SK-N-SH treated with all-trans-retinoic acid at 6 μM for 48 hours (cell line): ENCODE data around the gene DYNLT2.

Experiments used
- ATAC-seq: fragments of 200-7000 bp; cut with Tn5 transposase; 3 replicates; pipeline ENCODE4 v1.9.1; 2020; ENCODE audit warnings: mild to moderate bottlenecking, moderate library complexity
- ARNTL ChIP-seq: fragments of 450-650 bp; formaldehyde crosslinking; IDR thresholded peaks from 2 replicates; pipeline ENCODE4 v1.5.0; 2020; ENCODE audit warnings: low read depth, mild to moderate bottlenecking, moderate library complexity, borderline replicate concordance
- BACH2 ChIP-seq: fragments of 250-450 bp; sonication (Bioruptor Pico); IDR thresholded peaks from 2 replicates; pipeline ENCODE4 v1.9.0; 2021; ENCODE audit warnings: mild to moderate bottlenecking, borderline replicate concordance
- CREB5 ChIP-seq: fragments of 250-450 bp; sonication (Bioruptor Pico); IDR thresholded peaks from 2 replicates; pipeline ENCODE4 v1.5.1; 2020; ENCODE audit warnings: low read depth, mild to moderate bottlenecking, moderate library complexity
- CSDC2 ChIP-seq: fragments of 250-450 bp; sonication (Bioruptor Pico); IDR thresholded peaks from 2 replicates; pipeline ENCODE4 v1.5.0; 2020; ENCODE audit warnings: mild to moderate bottlenecking, moderate library complexity
- CSRNP3 ChIP-seq: fragments of 250-450 bp; sonication (Bioruptor Pico); IDR thresholded peaks from 2 replicates; pipeline ENCODE4 v1.5.1; 2021; ENCODE audit warnings: mild to moderate bottlenecking, moderate library complexity
- ESRRG ChIP-seq: fragments of 250-450 bp; sonication (Bioruptor Pico); IDR thresholded peaks from 2 replicates; pipeline ENCODE4 v1.6.1; 2021; ENCODE audit warnings: mild to moderate bottlenecking
- GLIS3 ChIP-seq: fragments of 250-450 bp; sonication (Bioruptor Pico); IDR thresholded peaks from 2 replicates; pipeline ENCODE4 v1.5.0; 2020; ENCODE audit warnings: mild to moderate bottlenecking, moderate library complexity
- ISL1 ChIP-seq: fragments of 250-450 bp; sonication (Bioruptor Pico); IDR thresholded peaks from 2 replicates; pipeline ENCODE4 v2.1.2; 2022; ENCODE audit warnings: mild to moderate bottlenecking, moderate library complexity
- OSR1 ChIP-seq: fragments of 250-450 bp; sonication (Bioruptor Pico); IDR thresholded peaks from 2 replicates; pipeline ENCODE4 v1.8.0; 2022; ENCODE audit warnings: moderate library complexity, mild to moderate bottlenecking, inconsistent platforms
- PATZ1 ChIP-seq: fragments of 250-450 bp; sonication (Bioruptor Pico); IDR thresholded peaks from 2 replicates; pipeline ENCODE4 v1.8.0; 2020; ENCODE audit warnings: mild to moderate bottlenecking, moderate library complexity, borderline replicate concordance
- POU6F1 ChIP-seq: fragments of 250-450 bp; sonication (Bioruptor Pico); IDR thresholded peaks from 2 replicates; pipeline ENCODE4 v1.8.0; 2021; ENCODE audit warnings: low read depth, mild to moderate bottlenecking, moderate library complexity, borderline replicate concordance
- PPARA ChIP-seq: fragments of 250-450 bp; sonication (Bioruptor Pico); IDR thresholded peaks from 2 replicates; pipeline ENCODE4 v1.5.0; 2020; ENCODE audit warnings: mild to moderate bottlenecking, borderline replicate concordance
- RARB ChIP-seq: fragments of 250-450 bp; sonication (Bioruptor Pico); IDR thresholded peaks from 2 replicates; pipeline ENCODE4 v1.8.0; 2021; ENCODE audit warnings: mild to moderate bottlenecking, moderate library complexity
- SNAI2 ChIP-seq: fragments of 250-450 bp; sonication (Bioruptor Pico); IDR thresholded peaks from 2 replicates; pipeline ENCODE4 v1.5.0; 2020; ENCODE audit warnings: mild to moderate bottlenecking, moderate library complexity
- TCF4 ChIP-seq: fragments of 250-450 bp; sonication (Bioruptor Pico); IDR thresholded peaks from 2 replicates; pipeline ENCODE4 v1.8.0; 2021; ENCODE audit warnings: mild to moderate bottlenecking, moderate library complexity, borderline replicate concordance
- TOX ChIP-seq: fragments of 250-450 bp; sonication (Bioruptor Pico); IDR thresholded peaks from 2 replicates; pipeline ENCODE4 v1.8.0; 2021; ENCODE audit warnings: mild to moderate bottlenecking, moderate library complexity, borderline replicate concordance
- TSHZ2 ChIP-seq: fragments of 250-450 bp; sonication (Bioruptor Pico); IDR thresholded peaks from 2 replicates; pipeline ENCODE4 v1.5.0; 2020; ENCODE audit warnings: mild to moderate bottlenecking, moderate library complexity
- ZC3H10 ChIP-seq: fragments of 250-450 bp; sonication (Bioruptor Pico); IDR thresholded peaks from 2 replicates; pipeline ENCODE4 v1.5.1; 2021; ENCODE audit warnings: mild to moderate bottlenecking, moderate library complexity
- ZFP3 ChIP-seq: fragments of 250-450 bp; sonication (Bioruptor Pico); IDR thresholded peaks from 2 replicates; pipeline ENCODE4 v1.5.0; 2020; ENCODE audit warnings: mild to moderate bottlenecking, moderate library complexity
- ZNF565 ChIP-seq: fragments of 450-650 bp; formaldehyde crosslinking; conservative IDR thresholded peaks from 2 replicates; pipeline ENCODE4 v1.5.0; 2020; ENCODE audit warnings: low read depth, mild to moderate bottlenecking, moderate library complexity
- ZNF70 ChIP-seq: fragments of 450-650 bp; formaldehyde crosslinking; IDR thresholded peaks from 2 replicates; pipeline ENCODE4 v1.5.0; 2020; ENCODE audit warnings: mild to moderate bottlenecking, moderate library complexity
- ZNF8 ChIP-seq: fragments of 450-650 bp; formaldehyde crosslinking; IDR thresholded peaks from 2 replicates; pipeline ENCODE4 v1.5.0; 2020; ENCODE audit warnings: mild to moderate bottlenecking, moderate library complexity

Gene DYNLT2

GRCh38 chr6:169745405-169745804 lies 6.0 kb downstream of the DYNLT2 start:
- no peak for ATAC-seq
- no peak for TF ChIP-seq CREB5 (CRISPR knock-in tag)
- no peak for TF ChIP-seq GLIS3
- TF ChIP-seq ESRRG = no peak
- TF ChIP-seq RARB (CRISPR knock-in tag) = no peak
- TF ChIP-seq ZNF70 (CRISPR knock-in tag) = no peak
- no peak for TF ChIP-seq OSR1 (CRISPR knock-in tag)
- no peak for TF ChIP-seq ISL1 (CRISPR knock-in tag)
- TF ChIP-seq ARNTL = no peak
- no peak for TF ChIP-seq ZFP3 (CRISPR knock-in tag)
- TF ChIP-seq, all 23 proteins: peak for 0

GRCh38 chr6:169741344-169741743 lies 10.0 kb downstream of the DYNLT2 start:
- no peak for ATAC-seq
- TF ChIP-seq OSR1 (CRISPR knock-in tag) (no peak), PPARA (CRISPR knock-in tag) (no peak), CSDC2 (no peak), ESRRG (no peak), ZNF565 (no peak)

GRCh38 chr6:169738976-169739529 lies 12.3 kb downstream of the DYNLT2 start:
- no peak for ATAC-seq

More at GRCh38 chr6:169738976-169739529, 12.3 kb downstream of the DYNLT2 start:
- TF ChIP-seq CSDC2 = no peak
- TF ChIP-seq CSRNP3 = no peak
- TF ChIP-seq ESRRG = no peak
- TF ChIP-seq SNAI2 (CRISPR knock-in tag) = no peak
- no peak for TF ChIP-seq BACH2 (CRISPR knock-in tag)
- TF ChIP-seq POU6F1 (CRISPR knock-in tag) = no peak
- no peak for TF ChIP-seq TCF4
- TF ChIP-seq RARB (CRISPR knock-in tag) = no peak
- TF ChIP-seq ZC3H10 (CRISPR knock-in tag) = no peak
- no peak for TF ChIP-seq TSHZ2 (CRISPR knock-in tag)
- no peak for TF ChIP-seq ISL1 (CRISPR knock-in tag)
- no peak for TF ChIP-seq CREB5 (CRISPR knock-in tag)
- no peak for TF ChIP-seq ZNF8 (CRISPR knock-in tag)
- TF ChIP-seq PATZ1 (CRISPR knock-in tag) = no peak
- no peak for TF ChIP-seq TOX
- no peak for TF ChIP-seq OSR1 (CRISPR knock-in tag)
- TF ChIP-seq GLIS3 = no peak
